HG03135 (cell line): ENCODE data around the gene SCN4B.

Source experiments
- ATAC-seq: cut with Tn5 transposase; IDR thresholded peaks from one replicate; pipeline ENCODE4 v1.9.1; 2021; ENCODE audit warnings: mild to moderate bottlenecking, moderate library complexity; ENCODE audit not compliant: unreplicated experiment

SCN4B gene

DNA sequence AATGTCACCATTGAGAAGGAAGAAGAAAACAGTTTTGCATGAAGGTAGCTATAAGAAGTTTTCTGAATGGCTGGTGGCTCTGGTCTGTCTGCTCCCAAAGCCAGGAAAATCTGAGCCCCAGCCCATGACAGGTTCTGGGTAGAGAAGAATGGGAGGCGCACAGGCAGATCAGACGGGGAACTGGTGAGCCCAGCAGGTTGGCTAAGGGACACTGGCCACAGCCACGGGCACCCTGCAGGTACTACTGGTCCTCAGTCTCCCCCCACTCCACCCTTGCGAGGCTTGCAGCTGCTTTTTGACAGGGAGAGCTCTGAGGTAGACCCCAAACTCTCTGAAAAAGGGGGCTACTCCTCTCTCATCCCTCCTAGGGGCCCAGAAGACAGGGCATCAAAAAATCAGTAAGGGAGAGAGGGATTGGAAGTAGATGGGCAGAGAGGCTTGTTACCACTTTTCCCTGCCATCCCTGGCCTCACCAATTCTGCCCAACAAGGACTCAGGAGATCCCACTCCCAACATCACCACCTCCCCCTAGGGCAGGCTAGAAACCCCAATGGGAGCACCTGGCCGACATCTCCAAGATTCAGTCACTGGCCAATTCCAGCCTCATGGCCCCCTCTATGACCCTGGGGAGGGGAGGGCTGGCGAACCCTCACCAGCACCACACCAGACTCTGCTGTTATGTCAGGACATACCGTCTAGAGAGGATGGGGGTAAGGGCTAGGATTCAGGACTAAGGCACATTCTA, 17.4 kb downstream of the SCN4B start:
- ATAC-seq, result no peak

DNA sequence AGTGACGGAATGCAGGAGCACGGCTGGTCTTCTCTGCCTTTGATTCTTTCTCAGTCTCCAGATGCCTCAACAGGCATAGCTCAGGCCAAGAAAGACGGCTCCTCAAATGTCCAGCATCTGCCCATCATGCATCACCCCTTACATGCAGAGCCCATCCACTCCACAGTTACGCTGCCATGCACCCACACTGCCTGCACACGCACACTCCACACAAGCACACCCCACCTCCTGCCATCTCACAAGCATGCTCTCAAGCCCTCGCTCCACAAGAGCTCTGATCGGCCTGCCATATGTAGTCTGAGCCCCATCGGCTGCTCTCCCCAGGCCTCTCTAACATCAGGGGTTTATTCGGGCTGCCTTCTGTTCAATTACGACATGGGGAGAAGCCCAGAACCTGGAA, 18.8 kb downstream of the SCN4B start:
- ATAC-seq, result no peak

DNA sequence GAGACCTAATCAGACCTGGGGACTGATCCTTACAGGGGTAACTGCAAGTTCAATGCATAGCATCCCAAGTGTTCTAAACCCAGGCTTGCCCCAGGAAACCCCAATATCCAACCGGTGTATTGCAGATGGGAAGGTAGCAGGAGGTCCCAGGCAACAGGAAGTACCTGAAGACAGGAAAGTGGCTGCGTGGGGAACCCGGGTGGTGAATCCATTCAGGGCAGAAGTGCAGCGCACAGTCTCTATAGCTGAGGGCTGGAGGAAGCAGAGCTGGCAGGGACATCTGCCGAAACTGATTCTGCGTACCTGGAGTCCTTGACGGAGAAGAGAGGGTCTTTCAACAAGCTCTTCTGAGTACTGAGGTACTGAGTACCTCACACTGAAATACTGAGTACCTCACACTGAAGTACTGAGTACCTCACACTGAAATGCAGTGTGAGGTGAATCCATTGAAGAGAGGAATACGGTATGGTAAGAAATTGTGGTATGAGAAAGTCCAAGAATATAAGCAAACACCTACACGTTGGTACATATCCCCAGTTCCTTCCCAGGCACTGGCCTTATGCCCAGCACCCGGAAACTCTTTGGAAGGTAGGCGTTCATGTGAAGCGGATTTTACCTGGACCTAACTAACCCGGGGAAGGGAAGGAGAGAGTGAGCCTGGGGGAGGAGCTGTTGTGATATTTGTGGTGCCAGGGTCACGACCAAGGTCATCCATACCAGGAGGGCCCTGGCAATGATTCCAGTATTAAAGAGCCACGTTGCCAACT, 20.1 kb downstream of the SCN4B start:
- no peak for ATAC-seq

DNA sequence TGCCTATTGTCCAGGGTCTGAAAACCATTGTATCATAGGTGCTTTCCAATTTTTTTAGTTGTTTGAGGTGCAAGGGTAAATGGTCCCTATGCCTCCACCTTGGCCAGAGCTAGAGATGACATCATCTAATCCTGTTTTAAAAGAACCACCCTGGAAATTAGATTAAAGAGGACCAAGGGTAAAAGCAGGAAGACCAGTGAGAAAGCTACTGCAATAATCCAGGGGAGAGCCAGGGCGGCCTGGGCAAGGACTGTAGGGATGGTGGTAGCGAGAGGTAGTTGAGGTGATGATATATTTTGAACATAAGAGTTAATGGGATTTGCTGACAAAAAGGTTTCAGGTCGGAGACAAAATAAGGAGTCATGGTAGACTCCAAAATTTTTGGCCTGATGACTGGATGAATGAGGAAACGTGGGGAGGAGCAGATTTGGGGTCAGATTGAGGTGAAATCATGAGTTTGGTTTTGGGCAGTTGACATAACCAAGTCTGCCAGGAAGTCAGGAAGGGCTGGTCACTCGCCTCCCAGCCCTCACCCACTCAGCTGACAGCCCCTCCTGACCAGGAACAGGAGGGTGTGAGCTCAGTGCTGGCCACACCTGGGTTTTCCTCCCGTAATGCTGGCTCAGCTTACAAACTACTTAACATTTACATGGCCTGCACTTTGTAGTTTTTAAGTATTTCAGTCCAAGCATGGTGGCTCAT, 23.0 kb downstream of the SCN4B start:
- no peak for ATAC-seq

DNA sequence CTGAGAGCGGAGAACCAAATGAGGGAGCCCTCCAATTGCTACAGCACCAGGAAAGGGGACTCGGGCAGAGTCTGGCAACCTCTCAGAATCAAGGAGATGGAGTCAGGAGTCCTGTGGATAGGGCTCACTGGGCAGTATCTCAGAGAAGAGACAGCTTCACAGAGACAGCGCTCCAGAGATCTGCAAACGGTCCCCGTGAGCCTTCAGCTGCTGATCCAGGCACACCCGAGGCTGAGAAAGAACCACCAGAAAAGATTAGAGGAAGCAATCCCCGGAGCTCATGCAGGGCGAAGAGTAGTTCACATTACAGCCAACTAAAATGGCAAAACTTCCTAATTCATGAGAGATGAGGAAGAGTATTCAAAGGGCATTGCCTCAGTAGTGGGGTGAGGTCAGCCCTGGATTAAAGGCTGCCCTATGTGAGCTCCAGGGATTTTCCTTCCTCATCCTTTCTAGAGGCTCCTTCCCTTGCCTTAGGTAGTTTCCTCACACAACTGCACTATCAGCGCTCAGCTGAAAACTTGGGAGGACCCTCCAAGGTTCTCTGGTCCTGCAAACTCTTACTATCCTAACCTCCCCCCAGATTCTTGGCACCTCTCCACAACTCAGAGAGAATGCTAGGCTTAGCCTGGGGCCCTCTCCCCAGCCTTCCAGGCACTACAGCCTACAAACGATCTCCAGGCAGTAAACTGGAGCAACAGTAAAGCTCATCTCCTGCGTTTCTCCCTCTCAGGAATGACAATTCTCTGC, 23.7 kb downstream of the SCN4B start:
- ATAC-seq, result no peak

DNA sequence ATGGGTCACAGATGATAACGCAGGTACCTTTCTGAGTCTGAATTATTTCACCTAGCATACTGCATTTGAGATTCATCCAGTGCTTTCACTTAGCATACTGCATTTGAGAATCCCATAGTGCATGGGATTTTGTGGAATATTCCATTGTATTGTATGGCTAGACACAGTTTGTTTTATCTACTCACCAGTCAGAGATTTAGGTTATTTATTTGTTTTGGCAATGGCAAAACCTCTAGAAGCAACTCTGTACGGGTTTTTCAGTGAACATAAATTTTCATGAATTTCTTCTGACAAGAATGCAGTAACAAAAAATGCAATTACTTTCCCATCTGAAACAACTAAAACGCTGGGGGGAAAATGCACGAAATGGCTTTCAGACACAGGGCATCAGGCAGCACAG, 24.3 kb downstream of the SCN4B start:
- no peak for ATAC-seq

DNA sequence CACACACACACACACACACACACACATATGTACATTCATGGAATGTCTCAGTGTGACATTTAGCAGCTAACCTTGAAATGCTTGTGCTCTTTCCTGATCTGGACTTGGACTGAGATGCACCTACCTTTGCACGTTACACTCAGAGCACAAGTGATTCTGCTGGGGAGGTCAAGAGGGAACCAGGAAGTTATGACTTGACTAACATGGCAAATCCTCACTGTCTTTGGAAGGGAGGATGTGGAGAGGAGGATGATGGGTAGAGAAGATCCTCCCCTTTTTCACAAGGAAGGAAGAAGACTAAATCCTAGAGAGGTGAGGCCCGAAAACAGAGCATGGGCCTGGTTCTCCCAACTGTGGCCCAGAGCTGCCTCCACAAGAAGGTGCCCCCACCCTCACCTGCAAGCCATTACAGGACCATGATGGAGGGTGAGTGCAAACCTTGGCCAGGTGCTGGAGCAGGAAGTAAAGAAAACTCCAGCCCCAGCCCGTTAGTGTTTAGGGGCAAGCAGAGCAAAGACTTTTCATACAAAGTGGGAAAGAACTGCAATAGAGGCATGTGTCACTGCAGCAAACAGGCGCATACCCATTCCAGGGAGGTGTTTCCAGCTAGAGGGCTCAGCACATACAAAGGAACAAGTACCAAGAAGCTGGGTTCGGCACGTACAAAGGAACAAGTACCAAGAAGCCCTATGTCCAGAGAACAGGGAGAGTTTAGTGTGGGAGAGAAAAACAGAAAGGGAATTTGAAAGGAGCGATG, 26.4 kb downstream of the SCN4B start:
- ATAC-seq, result no peak

DNA sequence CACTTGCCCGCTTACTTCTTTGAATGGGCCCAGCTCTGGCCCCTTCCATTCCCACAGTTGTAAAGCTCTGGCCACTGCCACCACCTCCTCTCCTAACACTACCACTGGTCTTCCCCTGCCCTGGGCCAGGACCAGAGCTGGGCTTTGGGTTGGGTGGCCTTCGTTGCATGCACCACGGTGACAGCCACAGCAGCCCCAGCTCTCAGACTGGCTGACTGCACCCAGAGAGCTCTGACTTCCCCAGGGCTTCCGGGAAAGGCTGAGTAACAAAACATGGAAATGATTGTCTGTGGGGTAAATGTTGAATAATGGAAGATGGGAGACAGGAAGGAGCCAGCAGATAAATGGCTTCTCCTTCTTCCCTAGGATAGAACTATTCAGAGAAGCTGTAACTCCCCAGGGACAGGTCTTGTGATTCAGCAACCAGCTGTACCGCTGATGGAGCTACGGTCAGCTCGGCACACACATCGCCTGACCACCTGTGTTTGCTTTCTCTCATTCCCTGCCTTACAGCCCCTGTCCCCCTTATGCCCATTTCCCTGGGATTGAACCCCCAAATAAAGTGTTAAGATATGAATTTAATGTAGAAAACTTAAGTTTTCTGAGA, 27.6 kb downstream of the SCN4B start:
- ATAC-seq, result no peak

DNA sequence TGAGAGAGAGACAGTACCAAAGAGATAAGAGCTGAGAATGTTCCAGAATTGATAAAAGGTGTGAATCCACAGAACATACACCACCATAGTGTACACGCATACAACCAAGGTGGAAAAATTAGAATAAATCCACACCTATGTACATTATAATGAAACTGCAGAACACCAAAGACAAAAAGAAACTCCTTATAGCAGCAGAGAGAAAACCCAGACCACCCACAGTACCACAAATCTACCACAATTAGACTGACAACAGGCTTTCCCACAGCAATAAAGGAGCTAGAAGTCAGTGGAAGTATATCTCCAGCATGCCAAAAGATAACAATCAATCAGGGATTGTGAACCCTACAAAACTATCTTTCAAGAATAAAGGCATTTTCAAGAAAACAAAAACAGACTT, 31.8 kb downstream of the SCN4B start:
- ATAC-seq, result no peak

DNA sequence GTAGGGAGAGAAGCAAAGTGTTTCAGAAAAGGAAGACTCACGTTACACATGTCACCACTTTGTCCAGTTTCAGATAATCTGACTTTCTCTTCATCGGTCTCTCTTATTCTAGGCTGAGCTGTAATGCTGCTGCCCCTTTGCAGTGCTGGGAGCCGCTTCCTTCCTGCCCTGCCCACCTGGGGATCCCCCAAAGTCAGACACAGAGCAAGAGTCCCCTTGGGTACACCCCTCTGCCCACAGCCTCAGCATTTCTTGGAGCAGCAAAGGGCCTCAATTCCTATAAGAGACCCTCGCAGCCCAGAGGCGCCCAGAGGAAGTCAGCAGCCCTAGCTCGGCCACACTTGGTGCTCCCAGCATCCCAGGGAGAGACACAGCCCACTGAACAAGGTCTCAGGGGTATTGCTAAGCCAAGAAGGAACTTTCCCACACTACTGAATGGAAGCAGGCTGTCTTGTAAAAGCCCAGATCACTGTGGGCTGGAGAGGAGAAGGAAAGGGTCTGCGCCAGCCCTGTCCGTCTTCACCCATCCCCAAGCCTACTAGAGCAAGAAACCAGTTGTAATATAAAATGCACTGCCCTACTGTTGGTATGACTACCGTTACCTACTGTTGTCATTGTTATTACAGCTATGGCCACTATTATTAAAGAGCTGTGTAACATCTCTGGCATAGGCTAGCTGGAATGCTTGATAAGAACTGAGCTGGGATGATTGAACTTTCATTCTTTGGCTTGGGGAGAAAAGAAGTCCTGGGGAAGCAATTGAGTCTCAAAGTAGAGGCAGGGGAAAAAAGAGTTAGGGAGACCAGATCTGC, 34.6 kb downstream of the SCN4B start:
- ATAC-seq, result no peak

DNA sequence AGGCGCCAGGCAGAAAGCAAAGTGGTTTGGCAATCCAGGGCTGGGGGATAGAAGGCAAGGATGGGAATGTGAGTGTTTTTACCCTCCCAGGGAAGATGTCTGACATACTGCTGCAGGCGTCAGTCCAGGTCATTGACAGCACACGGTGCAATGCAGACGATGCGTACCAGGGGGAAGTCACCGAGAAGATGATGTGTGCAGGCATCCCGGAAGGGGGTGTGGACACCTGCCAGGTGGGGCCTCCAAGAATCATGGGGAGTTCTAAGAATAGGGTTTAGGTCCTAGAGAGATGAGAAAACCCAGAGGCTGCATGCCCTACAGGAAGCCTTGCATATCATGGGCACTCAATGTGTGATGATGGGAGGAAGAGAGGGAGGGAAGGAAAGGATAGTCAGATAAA, 37.6 kb downstream of the SCN4B start:
- ATAC-seq, result no peak

DNA sequence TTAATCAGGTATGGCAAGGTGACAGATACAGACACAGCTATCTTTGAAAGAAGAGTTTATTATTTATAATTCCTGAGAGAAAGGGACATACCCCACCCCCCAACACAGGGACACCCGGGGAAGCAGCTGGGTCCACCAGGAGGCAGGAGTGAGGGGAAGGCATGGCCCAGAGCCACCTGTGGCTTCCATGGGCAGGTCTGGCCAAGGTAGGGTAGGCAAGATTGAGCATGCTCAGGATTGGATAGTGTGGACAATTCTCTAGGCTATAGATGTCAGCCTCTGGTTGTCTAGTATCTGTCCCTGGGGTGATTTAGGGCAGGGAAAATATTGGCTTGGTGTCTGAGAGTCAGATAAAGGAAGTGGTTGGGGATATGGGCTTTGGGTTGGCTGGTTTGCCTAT, 38.4 kb downstream of the SCN4B start:
- ATAC-seq, result no peak

DNA sequence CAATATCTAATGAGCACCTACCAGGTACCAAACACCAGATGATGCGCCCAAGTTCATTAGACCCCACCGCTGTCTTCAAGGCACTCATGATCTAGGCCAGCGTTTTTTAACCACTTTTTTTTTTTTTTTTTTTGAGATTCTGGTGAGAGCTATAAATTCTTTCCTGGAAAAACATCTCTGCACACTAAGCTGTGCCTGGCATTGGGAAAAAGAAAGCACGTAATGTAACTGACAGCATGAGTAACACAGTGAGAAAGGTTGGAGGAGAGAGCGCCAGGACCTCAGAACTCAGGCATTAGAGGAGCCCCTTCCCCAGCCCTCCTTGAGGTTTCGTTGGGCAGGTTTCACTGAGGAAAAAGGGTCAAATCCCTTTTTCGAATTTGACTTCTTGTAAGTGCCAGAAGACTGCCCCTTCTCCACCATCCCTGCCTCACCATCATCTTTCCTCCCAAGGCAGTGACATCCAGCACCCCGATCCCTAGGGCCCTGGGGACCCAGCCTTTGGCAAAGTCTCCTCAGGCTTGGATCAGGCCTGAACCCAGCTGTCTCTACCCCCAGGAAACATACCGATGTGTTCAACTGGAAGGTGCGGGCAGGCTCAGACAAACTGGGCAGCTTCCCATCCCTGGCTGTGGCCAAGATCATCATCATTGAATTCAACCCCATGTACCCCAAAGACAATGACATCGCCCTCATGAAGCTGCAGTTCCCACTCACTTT, 39.8 kb downstream of the SCN4B start:
- ATAC-seq, result no peak

DNA sequence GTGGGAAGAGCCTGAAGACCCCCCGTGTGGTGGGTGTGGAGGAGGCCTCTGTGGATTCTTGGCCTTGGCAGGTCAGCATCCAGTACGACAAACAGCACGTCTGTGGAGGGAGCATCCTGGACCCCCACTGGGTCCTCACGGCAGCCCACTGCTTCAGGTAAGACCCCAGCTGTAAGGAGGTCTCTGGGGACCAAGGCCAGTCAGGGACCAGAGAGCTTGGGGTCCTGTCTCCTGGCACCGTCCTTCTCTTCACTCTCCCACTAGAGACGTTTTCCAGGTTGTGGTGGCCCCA, 40.9 kb downstream of the SCN4B start:
- ATAC-seq, result no peak

DNA sequence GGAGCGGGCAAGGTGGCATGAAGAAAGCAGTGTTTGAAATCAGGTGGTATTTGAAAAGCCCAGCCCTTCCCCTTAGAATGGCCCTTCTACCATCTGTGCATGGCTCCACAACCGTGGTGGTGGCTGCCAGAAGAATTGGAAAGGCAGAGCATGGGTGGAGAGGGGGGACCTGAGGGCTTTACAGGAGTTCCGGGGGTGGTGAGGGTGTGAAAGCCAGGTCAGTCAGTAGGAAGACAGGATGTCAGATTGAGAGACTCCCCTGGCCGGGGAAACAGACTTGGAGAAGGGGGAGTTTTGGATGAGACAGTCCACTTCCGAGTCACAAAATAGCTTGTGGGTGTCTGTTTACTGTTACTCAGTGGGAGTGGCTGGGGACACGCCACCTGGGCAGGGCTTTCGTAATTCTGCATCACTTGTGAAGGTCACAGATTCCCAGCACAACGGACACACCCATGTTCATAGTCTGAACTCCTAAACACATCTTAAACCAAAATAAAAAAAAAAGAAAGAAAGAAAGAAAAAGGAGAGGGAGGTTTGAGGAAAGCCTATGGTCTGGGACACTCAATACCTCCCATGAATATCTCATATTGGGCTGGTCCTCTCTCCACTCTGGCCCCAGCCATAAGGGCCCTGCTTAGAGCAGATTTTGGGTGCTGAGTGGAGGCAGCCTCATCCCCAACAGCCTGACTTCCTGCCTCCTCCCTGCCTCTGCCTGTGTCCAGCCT, 41.4 kb downstream of the SCN4B start:
- no peak for ATAC-seq

DNA sequence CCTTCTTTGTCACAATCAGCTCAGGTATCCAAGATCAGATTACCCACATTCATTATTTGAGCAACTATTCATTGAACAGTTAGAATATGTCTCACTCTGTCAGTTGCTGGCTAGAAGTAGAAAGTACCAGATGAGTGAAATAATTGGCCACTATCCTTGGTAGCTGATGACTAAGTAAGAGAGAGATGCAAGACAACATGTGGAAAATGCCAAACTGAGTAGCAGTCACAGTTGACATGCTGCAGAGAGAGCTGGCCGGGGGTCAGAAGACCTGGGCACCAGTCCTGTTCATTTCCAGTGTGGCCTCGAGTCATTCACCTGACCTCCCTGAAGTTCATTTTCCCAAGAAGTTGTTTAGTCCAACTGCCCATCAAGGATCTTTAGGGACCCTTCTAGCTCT, 43.4 kb downstream of the SCN4B start:
- ATAC-seq, result no peak

DNA sequence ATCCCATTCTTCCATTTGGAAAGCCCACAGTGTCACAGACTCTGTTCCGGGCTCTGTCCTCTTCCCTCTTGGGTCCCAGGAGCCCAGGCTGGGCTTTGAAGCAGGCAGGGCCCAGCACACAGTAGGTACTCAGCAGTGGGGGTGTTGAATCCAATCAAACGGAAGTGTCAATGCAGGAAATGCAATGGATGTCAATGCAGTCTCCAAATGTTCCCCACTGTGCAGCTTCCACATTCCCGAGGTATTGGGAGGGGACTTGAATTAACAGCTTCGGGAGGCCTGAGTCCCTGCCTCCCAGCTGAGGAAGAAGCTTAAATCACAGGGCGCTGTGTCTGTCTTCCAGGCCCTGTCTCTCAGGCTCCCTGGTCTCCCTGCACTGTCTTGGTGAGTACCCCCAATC, 44.1 kb downstream of the SCN4B start:
- no peak for ATAC-seq

DNA sequence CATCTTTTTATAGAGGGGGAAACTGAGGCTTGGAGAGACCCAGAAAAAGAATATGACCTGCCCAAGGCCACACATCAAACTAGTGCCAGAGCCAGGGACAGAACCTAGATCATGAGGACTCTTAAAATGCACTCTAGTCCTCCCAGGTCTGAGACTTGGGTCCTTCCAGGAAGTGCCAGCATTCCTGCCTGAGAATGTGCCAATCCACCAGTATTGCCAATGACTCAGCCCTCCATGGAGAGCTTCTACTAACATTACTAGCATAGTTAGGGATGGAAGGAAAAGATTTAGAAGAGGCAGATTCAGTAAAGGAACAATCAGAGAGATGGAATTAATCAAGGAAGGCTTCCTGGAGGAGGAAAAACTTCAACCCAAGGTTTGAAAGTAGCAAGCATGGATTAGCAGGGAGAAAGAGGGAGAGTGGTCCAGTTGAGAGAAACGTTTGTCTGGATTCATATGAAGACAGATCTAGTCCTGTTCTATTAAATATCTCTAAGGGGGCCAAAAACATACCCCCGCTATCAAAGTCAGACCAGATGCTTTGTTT, 45.8 kb downstream of the SCN4B start:
- ATAC-seq, result no peak
